HL-60 (cell line): ENCODE measurements around the gene SMCP.

Experiments used
- DNase-seq, 2 experiments: peaks; one replicate each; pipeline ENCODE4 v3.0.0-alpha.2; 2010 to 2020; ENCODE audit warnings: low read depth in 1 of 2, low spot score in 1 of 2
- H3K27ac ChIP-seq: fragments of 250-450 bp; sonication (Bioruptor Pico); replicated peaks from 2 replicates; pipeline ENCODE4 v1.5.1; 2020; ENCODE audit warnings: mild to moderate bottlenecking, moderate library complexity
- H3K27me3 ChIP-seq: fragments of 250-450 bp; sonication (Bioruptor Pico); 2 replicates; pipeline ENCODE4 v1.5.1; 2021; ENCODE audit warnings: mild to moderate bottlenecking, moderate library complexity; ENCODE audit not compliant: insufficient read depth, poor library complexity, severe bottlenecking
- H3K4me3 ChIP-seq: replicated peaks from 2 replicates; pipeline ENCODE4 v1.5.1; 2011; ENCODE audit warnings: mild to moderate bottlenecking, control low read depth, low read length; ENCODE audit not compliant: insufficient read depth
- CTCF ChIP-seq: IDR thresholded peaks from one replicate; pipeline ENCODE4 v1.5.1; 2011; ENCODE audit warnings: low read length, control low read depth, inconsistent platforms; ENCODE audit not compliant: insufficient read depth
- GABPA ChIP-seq: IDR thresholded peaks from 2 replicates; pipeline ENCODE4 v1.6.1; 2012; ENCODE audit warnings: low read depth
- POLR2AphosphoS5 ChIP-seq: IDR thresholded peaks from 2 replicates; pipeline ENCODE4 v1.6.1; 2012; ENCODE audit warnings: low read depth
- REST ChIP-seq: IDR thresholded peaks from 2 replicates; pipeline ENCODE4 v1.6.1; 2012; ENCODE audit warnings: low read depth; ENCODE audit not compliant: insufficient replicate concordance
- SPI1 ChIP-seq: IDR thresholded peaks from 2 replicates; pipeline ENCODE4 v1.6.1; 2012; ENCODE audit warnings: low read depth, mild to moderate bottlenecking, borderline replicate concordance

Gene SMCP

GRCh38 chr1:152869808-152870419 lies 8.2 kb upstream of the SMCP start:
- peak; percentile 32 to 65 for DNase-seq
- H3K27ac ChIP-seq = no peak overlapping the region
- H3K4me3 ChIP-seq = no peak overlapping the region
- H3K27me3 ChIP-seq = no peaks in the 10 kb centered on the region
- no peak for TF ChIP-seq REST
- TF ChIP-seq SPI1 = no peak
- TF ChIP-seq GABPA = no peak
- no peak for TF ChIP-seq POLR2AphosphoS5
- peak; percentile 51 for TF ChIP-seq CTCF

- TF ChIP-seq SPI1 (no peak), CTCF (peak; percentile 3)
- Histone ChIP-seq H3K27ac (no peak overlapping the region), H3K27me3 (no peaks in the 10 kb centered on the region), H3K4me3 (no peak overlapping the region)
- DNase-seq = peak in 1 of 2 experiments; percentile 21
These were observed 7.0 kb upstream of the SMCP start for GRCh38 chr1:152870831-152871730.

GRCh38 chr1:152871731-152872126 lies 6.4 kb upstream of the SMCP start:
- H3K4me3 ChIP-seq = no peak overlapping the region
- DNase-seq = no peak
- peaks cover 2% of the 10 kb centered on the region for H3K27me3 ChIP-seq
- TF ChIP-seq REST (no peak), POLR2AphosphoS5 (no peak), GABPA (no peak), SPI1 (no peak), CTCF (no peak)
- H3K27ac ChIP-seq = no peak overlapping the region
